ENCODE measurements around the gene NMUR1.

- TF ChIP-seq, protein P1, sequence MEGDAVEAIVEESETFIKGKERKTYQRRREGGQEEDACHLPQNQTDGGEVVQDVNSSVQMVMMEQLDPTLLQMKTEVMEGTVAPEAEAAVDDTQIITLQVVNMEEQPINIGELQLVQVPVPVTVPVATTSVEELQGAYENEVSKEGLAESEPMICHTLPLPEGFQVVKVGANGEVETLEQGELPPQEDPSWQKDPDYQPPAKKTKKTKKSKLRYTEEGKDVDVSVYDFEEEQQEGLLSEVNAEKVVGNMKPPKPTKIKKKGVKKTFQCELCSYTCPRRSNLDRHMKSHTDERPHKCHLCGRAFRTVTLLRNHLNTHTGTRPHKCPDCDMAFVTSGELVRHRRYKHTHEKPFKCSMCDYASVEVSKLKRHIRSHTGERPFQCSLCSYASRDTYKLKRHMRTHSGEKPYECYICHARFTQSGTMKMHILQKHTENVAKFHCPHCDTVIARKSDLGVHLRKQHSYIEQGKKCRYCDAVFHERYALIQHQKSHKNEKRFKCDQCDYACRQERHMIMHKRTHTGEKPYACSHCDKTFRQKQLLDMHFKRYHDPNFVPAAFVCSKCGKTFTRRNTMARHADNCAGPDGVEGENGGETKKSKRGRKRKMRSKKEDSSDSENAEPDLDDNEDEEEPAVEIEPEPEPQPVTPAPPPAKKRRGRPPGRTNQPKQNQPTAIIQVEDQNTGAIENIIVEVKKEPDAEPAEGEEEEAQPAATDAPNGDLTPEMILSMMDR (IDR thresholded peaks at IDR 0.05; ENCODE audit: insufficient read depth, low read length, poor library complexity, severe bottlenecking) = no peak
- TF ChIP-seq EZH2phosphoT487 (conservative IDR thresholded peaks at IDR 0.05; ENCODE audit: low read length) = no peak
Observed at GRCh38 chr2:231527955-231528635, 2.1 kb downstream of the NMUR1 start.

All from SU-DHL-6 (cell line).